HEK293T (cell line): ENCODE results near the gene AGTPBP1.

Source experiments
- FOXK2 ChIP-seq: fragments of 450-650 bp; IDR thresholded peaks from 2 replicates; pipeline ENCODE4 v1.6.1; 2016; ENCODE audit warnings: mild to moderate bottlenecking
- FOXM1 ChIP-seq: fragments of 450-650 bp; IDR thresholded peaks from 2 replicates; pipeline ENCODE4 v1.6.1; 2017; ENCODE audit warnings: mild to moderate bottlenecking, borderline replicate concordance
- HDGF ChIP-seq: fragments of 450-650 bp; IDR thresholded peaks from 2 replicates; pipeline ENCODE4 v1.6.1; 2017; ENCODE audit warnings: antibody characterized with exemption, borderline replicate concordance
- NFRKB ChIP-seq: fragments of 450-650 bp; IDR thresholded peaks from 2 replicates; pipeline ENCODE4 v1.6.1; 2016; ENCODE audit warnings: mild to moderate bottlenecking, moderate library complexity
- SP1 ChIP-seq: fragments of 450-650 bp; IDR thresholded peaks from 2 replicates; pipeline ENCODE4 v1.6.1; 2017

- TF ChIP-seq SP1: no peak
- no peak for TF ChIP-seq FOXK2
- no peak for TF ChIP-seq HDGF
- TF ChIP-seq NFRKB: no peak
- TF ChIP-seq FOXM1: no peak
Observed at GRCh38 chr9:85704744-85705143, 37.0 kb downstream of the AGTPBP1 start.
